Measurements from ENCODE around the gene KRT6C.

The KRT6C gene

DNA sequence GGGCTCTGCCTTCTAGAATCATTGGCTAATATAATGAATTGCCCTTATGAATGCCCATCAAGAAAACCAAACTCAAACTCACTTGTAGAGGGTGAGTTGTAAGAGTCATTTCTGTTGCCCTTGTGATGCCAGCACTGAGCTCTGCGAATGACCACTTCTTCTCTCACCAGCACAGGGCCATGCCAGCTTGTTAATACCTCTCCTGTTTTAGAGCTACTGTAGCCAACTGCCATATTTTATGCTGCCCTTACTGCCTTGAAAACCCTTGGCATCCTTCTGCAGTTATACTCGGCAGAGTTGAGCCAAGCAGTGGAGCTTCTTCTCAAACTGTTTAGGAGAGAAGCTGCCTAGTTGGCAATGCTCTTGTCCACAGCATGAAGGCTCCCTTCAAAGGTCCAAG is 47.6 kb downstream of the KRT6C start:
- DNase-seq (ENCODE audit: insufficient read length, low spot score) = no peak
- TF ChIP-seq POLR2A (IDR thresholded peaks at IDR 0.05; ENCODE audit: low read depth, low read length) = no peak
- FAIRE-seq = no peak

DNA sequence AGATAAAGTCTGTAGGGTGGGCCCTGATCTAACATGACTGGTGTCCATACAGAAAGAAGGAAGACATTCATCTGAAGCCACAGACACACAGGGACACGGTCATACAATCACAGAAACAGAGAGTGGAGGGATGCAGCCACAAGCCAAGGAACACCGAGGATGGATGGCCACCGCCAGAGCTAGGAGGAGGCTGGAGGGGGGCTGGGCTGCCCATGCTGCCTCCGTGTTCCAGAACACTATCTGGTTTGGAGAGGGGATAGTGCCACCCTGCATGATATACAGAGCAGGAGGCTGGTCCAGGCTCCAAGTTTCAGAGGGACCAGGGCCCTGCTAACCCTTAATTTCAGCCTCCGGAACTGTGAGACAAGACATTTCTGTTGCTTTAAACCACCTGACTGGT is 48.1 kb downstream of the KRT6C start:
- TF ChIP-seq POLR2A (IDR thresholded peaks at IDR 0.05; ENCODE audit: low read depth, low read length) = no peak
- no peak for FAIRE-seq

DNA sequence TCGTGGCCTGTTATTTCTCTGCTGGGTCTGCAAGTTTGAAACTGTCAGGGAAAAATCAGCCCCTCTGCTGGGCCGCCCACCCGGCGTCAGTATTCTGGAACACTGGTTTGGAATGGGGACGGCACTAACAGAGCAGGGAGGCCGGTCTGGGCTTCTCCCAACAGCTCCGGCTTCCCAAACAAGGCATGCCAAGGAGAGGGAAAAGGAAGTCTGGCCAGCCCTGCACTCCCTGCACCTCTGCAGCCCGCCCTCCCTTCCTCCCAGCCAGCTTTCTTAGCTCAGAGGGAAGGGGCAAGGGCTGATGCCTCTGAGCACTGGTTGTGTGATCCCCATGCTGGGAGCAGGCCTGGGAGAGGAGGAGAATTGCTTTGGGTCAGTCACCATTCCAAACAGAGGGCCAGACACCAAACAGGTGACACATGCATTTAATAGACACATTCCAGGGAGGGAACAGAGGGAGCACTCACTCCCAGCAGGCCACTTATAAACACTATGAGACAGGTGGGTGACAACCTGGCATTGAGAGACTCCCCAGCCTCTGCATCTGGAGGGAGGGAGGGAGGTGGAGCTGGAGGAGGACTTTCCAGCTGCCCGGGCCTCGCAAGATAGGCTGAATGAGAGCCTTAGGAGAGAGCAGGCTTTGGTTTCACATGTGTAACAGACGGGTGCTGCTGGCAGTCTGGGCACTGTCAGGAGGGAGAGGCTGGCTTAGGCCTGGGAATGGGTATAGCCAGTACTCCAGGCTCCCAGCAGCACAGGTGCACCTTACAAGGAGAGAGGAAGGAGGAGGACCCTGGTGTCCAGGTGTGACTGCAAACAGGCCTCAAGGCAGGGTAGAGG is 49.7 kb downstream of the KRT6C start:
- no peak for TF ChIP-seq POLR2A (IDR thresholded peaks at IDR 0.05; ENCODE audit: low read depth, low read length)
- no peak for DNase-seq (ENCODE audit: insufficient read length, low spot score)
- FAIRE-seq = no peak

More for the DNA sequence above, 48.1 kb downstream of the KRT6C start:
- no peak for DNase-seq (ENCODE audit: insufficient read length, low spot score)

DNA sequence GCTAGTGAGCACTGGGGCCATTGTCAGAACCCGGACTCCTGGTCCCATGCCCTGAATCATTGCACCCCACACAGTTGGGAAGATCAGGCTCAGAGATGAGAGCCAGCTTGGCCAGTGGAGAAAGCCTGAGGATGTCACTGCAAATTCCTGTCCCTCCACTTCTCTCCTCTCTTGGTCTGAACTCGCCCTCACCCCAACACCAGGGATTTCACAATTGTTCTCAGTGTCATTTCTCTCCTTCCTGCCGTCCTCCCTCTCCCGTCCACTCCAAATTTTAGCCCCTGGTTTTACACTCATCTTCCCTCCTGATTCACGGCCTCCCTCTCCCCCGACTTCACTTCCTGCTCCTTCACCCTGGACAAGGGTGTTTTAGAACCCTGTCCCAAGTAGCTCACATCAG is 50.6 kb downstream of the KRT6C start:
- TF ChIP-seq POLR2A (IDR thresholded peaks at IDR 0.05; ENCODE audit: low read depth, low read length) = no peak
- FAIRE-seq (no peak), DNase-seq (ENCODE audit: insufficient read length, low spot score) (no peak)

DNA sequence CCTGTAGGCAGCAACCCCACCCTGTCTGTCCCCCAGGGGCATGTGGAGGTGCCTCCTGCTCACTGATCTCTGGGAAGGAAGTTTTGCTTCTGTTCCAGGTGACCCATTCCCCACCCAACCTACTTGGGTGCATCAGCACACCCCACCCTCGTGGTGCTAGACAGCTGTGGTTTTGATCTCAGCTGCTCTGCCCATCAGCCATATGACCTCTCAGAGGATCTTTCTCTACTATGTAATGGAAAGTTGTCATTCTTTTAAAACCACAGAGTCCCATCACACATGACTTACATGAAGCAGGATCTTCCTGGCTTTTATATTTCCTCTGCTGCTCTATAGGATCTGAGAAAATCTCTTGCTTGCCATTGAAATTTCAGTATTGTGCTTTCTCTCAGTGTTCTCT is 53.9 kb downstream of the KRT6C start:
- no peak for DNase-seq (ENCODE audit: insufficient read length, low spot score)
- FAIRE-seq = no peak
- TF ChIP-seq POLR2A (IDR thresholded peaks at IDR 0.05; ENCODE audit: low read depth, low read length) = no peak

DNA sequence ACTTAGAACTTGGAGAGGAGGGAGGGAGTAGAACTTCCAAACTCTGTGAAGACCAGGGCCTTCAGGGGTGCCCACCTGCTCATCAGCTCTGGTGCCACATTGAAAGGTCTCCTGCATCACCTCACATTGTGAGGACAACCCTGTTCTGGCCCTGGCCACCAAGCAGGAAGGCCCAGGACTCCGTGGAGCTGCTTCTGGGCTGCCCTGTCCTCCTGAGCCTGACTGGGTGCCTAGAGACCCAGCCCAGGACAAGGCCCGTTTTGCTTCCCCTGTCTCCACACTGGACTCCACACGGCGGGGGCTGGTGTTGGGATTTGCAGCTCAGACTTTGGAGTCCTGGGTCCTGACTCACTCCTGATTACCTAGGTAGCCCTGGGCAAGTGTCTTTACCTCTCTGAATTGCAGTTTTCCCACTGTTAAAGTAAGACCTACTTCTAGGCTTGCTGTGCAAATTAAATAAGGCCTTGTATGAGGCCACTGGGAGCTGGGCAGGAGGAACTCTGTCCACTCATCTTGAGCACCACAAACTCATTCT is 55.0 kb downstream of the KRT6C start:
- TF ChIP-seq POLR2A (IDR thresholded peaks at IDR 0.05; ENCODE audit: low read depth, low read length) = no peak
- DNase-seq (ENCODE audit: insufficient read length, low spot score) = no peak
- no peak for FAIRE-seq
